Measurements from ENCODE around the gene RPRD2.

DNA sequence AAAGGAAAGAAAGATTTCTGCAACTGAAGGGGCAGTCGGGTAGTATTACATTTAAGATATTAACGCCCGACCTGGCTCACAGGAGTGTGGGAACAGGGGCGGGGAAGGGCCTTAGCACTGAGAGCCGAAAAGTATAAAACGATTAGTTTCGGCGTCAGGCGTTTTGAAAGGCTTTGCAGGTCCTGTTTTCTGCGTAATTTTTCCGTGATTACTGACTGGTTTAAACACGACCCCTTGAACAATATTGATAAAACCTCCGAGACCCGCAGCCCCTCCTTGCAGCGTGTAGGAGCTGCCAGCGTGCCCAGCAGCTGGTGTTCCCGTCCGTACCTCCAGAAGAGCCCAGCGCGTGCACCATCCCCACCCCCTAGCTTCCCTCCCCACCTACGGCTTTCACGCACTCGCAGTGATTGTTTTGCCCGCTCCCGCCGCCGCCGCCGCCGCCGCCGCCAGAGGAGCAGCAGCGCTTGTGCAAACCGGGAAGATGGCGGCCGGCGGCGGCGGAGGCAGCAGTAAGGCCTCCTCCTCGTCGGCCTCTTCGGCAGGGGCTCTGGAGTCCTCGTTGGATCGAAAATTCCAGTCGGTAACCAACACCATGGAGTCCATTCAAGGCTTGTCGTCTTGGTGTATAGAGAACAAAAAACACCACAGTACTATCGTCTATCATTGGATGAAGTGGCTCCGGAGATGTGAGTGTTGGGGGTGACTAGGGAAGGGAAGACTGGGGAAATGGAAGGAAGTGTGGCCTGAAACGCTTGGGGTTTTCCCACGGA, 470 bp downstream of the RPRD2 start:
- TF ChIP-seq, protein P1, sequence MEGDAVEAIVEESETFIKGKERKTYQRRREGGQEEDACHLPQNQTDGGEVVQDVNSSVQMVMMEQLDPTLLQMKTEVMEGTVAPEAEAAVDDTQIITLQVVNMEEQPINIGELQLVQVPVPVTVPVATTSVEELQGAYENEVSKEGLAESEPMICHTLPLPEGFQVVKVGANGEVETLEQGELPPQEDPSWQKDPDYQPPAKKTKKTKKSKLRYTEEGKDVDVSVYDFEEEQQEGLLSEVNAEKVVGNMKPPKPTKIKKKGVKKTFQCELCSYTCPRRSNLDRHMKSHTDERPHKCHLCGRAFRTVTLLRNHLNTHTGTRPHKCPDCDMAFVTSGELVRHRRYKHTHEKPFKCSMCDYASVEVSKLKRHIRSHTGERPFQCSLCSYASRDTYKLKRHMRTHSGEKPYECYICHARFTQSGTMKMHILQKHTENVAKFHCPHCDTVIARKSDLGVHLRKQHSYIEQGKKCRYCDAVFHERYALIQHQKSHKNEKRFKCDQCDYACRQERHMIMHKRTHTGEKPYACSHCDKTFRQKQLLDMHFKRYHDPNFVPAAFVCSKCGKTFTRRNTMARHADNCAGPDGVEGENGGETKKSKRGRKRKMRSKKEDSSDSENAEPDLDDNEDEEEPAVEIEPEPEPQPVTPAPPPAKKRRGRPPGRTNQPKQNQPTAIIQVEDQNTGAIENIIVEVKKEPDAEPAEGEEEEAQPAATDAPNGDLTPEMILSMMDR (IDR thresholded peaks at IDR 0.05; ENCODE audit: poor library complexity, severe bottlenecking) = no peak
- peak; percentile 83 for TF ChIP-seq POLR2AphosphoS5 (IDR thresholded peaks at IDR 0.05)
- TF ChIP-seq, protein P2, sequence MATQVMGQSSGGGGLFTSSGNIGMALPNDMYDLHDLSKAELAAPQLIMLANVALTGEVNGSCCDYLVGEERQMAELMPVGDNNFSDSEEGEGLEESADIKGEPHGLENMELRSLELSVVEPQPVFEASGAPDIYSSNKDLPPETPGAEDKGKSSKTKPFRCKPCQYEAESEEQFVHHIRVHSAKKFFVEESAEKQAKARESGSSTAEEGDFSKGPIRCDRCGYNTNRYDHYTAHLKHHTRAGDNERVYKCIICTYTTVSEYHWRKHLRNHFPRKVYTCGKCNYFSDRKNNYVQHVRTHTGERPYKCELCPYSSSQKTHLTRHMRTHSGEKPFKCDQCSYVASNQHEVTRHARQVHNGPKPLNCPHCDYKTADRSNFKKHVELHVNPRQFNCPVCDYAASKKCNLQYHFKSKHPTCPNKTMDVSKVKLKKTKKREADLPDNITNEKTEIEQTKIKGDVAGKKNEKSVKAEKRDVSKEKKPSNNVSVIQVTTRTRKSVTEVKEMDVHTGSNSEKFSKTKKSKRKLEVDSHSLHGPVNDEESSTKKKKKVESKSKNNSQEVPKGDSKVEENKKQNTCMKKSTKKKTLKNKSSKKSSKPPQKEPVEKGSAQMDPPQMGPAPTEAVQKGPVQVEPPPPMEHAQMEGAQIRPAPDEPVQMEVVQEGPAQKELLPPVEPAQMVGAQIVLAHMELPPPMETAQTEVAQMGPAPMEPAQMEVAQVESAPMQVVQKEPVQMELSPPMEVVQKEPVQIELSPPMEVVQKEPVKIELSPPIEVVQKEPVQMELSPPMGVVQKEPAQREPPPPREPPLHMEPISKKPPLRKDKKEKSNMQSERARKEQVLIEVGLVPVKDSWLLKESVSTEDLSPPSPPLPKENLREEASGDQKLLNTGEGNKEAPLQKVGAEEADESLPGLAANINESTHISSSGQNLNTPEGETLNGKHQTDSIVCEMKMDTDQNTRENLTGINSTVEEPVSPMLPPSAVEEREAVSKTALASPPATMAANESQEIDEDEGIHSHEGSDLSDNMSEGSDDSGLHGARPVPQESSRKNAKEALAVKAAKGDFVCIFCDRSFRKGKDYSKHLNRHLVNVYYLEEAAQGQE (IDR thresholded peaks at IDR 0.05; ENCODE audit: borderline replicate concordance) = peak; percentile 80
- no peak for TF ChIP-seq RAD21 (conservative IDR thresholded peaks at IDR 0.05)
- TF ChIP-seq TAF1 (IDR thresholded peaks at IDR 0.05; ENCODE audit: low read depth) = peak; percentile 84
- no peak for TF ChIP-seq SMC3 (conservative IDR thresholded peaks at IDR 0.05; ENCODE audit: poor library complexity)
- TF ChIP-seq MXI1 (conservative IDR thresholded peaks at IDR 0.05; ENCODE audit: poor library complexity, severe bottlenecking) = peak; percentile 78
- no peak for TF ChIP-seq EP300 (conservative IDR thresholded peaks at IDR 0.05; ENCODE audit: poor library complexity, severe bottlenecking)
